PC-3 (cell line): ENCODE measurements around the gene C5orf47.

ENCODE experiments used
- EZH2 ChIP-seq: fragments of 300-600 bp; sonication (generic); IDR thresholded peaks from one replicate; pipeline ENCODE4 v1.6.1; 2017; ENCODE audit warnings: antibody characterized with exemption, mild to moderate bottlenecking, low read length; ENCODE audit not compliant: unreplicated experiment
- EZH2phosphoT487 ChIP-seq: fragments of 300-600 bp; sonication (generic); IDR thresholded peaks from 2 replicates; pipeline ENCODE4 v1.6.1; 2018; ENCODE audit warnings: mild to moderate bottlenecking, antibody characterized with exemption, low read length, borderline replicate concordance
- TF ChIP-seq, protein P1 (sequence below): fragments of 300-600 bp; sonication (generic); conservative IDR thresholded peaks from 2 replicates; pipeline ENCODE4 v1.5.1; 2017; ENCODE audit warnings: antibody characterized with exemption, low read depth, mild to moderate bottlenecking, low read length

- TF ChIP-seq, protein P1, sequence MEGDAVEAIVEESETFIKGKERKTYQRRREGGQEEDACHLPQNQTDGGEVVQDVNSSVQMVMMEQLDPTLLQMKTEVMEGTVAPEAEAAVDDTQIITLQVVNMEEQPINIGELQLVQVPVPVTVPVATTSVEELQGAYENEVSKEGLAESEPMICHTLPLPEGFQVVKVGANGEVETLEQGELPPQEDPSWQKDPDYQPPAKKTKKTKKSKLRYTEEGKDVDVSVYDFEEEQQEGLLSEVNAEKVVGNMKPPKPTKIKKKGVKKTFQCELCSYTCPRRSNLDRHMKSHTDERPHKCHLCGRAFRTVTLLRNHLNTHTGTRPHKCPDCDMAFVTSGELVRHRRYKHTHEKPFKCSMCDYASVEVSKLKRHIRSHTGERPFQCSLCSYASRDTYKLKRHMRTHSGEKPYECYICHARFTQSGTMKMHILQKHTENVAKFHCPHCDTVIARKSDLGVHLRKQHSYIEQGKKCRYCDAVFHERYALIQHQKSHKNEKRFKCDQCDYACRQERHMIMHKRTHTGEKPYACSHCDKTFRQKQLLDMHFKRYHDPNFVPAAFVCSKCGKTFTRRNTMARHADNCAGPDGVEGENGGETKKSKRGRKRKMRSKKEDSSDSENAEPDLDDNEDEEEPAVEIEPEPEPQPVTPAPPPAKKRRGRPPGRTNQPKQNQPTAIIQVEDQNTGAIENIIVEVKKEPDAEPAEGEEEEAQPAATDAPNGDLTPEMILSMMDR: no peak
- TF ChIP-seq EZH2phosphoT487 (no peak), EZH2 (no peak)
These were observed 20.0 kb downstream of the C5orf47 start for GRCh38 chr5:174008922-174009321.
